Activated CD8-positive, alpha-beta memory T cell treated with anti-CD3 and anti-CD28 coated beads for 4 hours (primary cell): ENCODE results near the gene CSRP2.
A peak's percentile ranks its signal among the peaks of the same experiment; 100 is the strongest.

Experiments used
- DNase-seq, 2 donors: peaks; one replicate each; pipeline ENCODE4 v3.0.0-alpha.2; 2020; ENCODE audit warnings: low read depth in 2 of 2

Gene CSRP2

DNA sequence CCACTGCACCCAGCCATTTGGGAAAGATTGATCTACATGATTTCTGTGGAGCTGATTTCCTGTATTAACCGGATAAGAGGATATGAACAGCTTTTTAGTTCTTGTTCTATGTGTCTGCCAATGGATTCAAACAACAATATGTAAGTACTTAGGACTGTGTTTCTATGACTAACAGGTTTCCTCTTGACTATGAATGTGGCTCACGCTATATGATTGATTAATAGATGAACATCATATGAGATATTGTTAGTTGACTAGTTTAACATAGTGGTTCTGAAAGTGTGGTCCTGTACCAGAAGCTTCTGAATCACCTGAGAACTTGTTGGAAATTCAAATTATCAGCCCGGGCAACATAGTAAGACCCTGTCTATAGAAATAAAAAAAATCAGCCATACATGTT lies 12.8 kb upstream of the CSRP2 start:
- no peak for DNase-seq

DNA sequence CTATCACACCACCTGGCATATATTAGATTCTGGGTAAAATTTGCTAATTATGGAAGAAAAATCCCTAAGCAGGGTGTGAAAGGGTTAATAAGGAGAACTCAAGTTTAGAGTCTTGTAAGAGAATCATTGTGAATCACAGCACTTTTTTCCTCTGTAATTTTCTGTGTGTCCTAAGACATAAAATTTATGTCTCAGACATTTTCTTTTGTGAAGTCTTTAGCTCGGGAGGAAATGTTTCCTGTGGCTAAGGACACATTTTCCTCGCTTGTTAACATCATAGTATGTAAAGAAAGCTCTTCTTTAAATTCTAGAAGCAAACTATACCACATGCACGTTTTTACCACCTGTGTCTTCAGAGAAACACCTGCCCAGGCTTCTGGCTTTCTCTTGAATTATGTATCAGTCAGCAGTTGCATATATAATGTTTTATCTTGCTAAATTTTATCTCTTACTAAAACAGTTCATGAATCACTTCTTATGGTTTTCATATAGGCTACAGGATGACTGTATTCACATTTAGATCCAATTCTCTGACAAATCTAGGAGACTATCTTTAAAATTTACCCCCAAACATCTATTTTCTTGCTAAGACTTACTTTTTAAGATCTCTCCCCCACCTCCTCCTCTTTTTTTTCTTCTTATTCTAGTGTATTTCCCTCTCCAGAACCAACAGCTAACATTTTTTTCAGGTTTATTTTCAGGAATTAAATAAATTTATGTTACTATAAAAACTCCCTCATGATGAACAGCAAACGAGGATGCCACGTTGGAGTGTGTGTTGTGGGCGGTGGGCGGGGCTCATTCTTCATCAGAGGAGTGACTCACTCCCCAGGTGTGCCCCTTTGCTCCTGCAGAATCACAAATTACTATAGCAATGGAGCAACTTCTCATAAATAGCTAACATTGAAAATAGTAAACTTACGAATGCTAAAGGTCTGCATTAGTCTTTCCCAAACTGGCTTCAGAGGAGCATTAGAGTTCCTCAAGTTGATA lies 11.6 kb upstream of the CSRP2 start:
- DNase-seq = peak; percentile 25 to 34

DNA sequence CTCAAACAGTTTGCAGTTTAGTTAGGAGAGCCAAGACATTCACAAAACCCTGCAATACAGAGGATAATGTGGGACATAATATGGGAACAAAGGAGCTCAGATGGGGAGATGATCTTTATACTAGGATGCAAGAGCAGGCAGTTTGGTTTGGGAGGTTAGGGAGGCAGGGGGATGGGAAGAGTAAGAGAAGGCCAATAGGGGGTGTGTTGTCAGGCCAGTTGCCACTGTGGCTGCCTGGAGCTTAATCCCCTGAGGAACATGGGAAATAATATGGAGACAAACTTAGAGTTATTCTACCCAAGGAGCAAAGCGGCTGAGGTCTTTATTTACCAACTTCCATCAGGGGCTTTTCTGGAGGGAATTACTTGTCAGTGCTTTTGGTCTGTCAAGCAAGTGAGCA lies 10.0 kb upstream of the CSRP2 start:
- no peak for DNase-seq

DNA sequence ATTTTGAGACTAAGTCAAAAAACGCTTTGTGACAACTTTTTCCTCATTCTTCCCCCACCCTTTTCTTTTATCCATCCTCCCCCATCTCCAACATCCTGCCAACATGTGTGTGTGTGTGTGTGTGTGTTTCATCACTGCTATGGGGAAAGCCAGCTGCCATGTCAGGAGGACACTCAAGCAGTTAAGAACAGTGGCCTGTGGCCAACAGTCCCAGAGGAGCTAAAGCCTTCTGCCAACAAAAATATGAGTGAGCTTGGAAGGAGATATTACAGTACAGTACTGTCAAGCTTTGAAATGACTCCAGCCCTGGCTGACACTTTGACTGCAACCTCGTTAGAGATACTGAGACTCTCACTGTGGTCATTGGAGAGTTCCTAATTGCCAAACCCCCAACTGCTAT lies 5.0 kb upstream of the CSRP2 start:
- DNase-seq = no peak

DNA sequence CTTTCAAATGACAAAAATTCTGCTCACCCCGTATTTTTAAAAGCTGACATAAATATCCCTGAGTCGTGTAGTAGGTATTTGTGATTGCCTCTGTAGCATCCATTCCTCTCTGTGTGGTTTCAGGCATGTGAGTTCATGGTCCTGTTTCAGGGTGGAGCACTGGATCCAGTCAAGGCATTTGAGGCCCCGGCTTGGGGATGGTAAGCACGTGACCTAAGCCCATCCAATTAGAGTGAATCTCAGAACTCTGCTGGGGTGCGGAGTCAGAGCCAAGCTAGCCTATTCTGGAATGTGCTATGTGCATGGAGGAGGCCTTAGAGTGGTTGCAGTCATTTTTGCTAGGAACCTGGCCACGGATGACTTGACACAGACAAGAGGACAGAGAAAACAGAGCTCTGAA lies 4.3 kb upstream of the CSRP2 start:
- no peak for DNase-seq

DNA sequence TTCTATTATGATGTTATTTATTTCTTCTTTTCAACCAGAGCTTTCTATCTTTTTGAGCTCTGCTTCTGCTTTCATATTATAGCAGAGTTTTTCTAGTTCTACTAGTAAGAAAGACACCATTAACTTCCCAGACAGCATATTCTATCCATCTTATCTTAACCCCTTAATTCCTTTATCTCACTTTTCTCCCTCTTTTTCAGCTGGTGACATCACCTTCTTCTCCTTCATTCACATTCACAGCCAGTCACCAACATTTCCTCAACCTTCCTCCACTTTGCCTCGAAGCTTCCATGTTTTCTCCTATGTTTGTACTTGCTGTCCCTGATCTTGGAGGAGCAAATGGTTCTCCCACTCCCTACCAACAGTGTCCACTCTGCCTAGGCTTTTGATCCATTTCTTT lies 3.5 kb upstream of the CSRP2 start:
- DNase-seq = no peak

DNA sequence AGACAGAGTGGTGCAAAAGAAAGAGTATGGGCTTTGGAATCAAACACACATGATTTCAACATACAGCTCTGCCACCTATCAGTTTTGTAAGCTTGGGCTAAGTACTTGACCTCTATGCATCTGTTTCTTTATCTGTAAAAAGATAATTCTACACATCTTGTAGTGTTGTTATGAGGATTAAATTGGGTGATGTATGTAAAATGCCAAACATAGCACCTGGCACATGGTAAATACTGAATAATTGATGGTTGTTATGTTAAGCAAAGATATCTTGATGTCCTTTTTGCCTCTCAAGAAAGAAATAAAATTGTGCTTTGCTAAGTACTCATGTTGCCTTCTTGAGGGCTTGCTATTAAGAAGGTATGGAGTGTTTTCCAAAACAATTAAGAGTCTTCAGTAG lies 2.3 kb upstream of the CSRP2 start:
- DNase-seq = no peak

DNA sequence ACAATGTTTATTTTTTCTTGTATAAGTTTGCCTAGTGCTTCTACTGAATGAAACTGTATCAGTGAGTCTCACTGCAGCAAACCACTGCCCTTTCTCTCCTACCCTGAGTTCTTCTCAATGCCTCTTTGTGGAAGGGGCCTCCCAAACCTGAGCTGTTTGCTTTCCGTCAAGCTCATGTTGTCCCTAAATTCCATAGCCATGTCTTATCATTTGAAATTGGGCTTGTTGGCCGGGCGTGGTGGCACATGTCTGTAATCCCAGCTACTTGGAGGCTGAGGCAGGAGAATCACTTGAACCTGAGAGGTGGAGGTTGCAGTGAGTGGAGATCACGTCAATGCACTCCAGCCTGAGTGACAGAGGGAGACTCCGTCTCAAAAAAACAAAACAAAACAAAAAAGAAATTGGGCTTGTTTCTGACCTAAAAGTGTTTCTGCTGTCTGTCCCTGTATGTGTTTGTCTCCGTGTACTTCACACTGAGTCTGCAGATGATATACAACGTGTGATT lies 1.8 kb upstream of the CSRP2 start:
- DNase-seq = no peak

DNA sequence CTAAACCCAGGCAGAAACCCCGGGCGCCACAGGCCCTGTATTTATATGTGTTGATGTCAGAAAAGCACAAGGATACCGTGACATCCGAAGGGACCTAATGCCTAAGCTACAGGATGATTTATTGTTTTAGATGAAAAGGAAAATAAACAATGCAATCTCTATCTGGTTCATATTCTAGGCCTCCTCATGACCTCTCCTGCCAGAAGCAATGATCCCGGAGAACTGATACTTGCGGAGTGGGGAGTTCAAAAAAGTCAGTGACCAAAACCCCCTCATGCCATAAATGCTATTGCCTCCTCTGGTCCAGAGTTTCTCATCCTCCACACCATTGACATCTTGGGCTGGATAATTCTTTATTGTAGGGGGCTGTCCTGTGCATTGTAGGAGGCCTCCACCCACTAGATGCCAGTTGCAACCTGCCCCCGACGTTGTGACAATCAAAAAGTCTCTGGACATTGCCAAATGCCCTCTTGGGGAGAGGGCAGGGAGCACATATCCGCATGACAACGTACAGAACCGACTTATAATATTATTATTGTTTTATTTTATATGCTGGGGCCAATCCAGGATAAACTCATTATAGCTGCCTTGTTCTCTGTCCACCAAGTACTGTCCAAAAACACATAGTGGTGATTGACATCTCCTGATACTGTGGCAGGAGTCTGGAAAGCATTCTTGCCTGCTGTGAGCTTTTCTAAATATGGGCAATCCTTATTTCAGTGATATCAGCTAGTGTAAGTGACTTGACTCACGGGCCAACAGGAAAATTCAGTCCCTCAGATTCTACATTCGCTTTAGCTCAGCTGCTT lies 1.1 kb upstream of the CSRP2 start:
- no peak for DNase-seq

DNA sequence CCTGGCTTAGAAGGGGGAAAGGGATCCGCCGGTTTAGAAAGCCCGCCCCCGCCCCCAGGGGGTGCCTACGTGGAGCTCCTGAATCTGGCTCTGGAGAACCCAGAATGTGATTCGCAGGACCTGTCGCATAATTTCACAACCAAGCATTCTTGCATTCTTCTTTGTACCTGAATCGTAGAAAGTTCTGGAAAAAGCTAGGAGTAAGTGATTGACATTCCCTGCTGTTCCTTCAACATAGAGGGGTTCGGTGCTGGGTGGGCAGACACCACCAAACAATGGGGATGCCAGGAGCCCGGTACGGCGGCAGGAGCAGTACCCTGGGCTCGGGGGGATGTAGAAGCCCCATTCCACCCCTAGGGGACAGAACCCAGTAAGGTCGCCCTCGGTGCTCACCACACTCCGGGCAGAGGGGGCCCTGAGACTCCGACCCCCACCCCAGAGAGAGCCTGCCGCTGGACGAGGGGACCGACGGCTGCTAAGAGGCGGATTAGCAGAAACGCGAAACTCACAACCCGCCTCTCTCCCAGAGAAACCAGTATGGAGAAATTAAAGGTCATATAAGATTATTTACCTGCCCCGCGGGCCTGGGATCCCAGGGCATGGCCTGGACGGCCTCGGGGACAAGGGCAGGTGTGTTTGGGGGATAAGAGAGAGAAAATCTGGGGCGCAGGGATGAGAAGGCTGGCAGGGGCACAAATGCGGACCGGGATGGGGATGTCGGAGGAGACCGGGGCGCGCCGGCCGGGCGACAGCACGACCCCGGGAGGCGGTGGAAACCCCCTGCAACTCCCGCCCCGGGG lies 520 bp downstream of the CSRP2 start:
- DNase-seq = no peak

DNA sequence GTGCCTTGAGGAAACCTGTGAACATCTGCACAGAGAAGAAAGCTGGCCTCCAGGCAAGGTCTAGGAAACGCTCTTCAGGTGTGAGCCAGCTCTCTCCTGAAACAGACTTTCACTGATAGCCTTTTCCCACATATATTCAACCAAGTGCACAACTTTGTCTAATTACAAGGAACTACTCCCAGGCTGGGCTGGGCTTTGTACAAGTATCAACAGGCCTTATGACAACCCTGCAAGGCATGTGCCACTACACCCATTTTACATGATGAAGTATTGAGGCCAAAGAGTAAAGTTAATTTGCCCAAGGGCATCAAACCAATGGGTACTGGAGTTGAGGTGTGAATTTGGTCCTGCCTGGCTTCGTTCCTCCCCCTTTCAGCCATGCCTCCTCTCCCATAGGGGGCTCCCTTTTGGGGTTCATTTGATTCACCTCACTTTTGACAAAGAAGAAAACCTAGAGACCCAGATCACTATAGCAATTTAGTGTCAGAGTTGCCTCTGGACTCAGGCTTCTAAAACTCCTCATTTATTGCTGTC lies 2.1 kb downstream of the CSRP2 start:
- DNase-seq = no peak

DNA sequence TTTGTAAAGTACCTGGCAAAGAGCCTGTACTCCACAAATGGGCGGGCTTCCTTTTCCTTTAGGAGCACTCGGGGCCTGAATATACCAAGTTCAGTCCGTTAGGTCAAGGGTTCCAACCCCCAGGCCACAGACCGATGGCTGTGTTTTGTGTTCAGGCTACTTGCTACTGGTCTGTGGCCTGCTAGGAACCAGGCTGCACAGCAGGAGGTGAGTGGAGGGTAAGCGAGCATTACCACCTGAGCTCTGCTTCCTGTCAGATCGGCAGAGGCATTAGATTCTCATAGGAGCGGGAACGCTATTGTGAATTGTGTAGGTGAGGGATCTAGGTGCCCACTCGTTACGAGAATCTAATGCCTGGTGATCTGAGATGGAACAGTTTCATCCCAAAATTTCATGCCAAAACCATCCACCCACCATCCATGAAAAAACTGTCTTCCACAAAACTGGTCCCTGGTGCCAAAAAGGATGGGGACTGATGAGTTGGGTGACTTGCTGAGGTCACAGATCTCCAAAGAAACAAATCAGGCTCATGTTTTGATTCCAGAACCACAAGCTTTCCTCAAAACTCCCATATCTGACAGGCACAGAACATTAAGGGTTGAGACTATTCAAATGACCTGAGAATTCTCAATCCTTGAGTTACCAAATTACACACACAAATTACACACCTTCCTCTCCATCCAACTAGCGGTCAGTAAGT lies 4.2 kb downstream of the CSRP2 start:
- no peak for DNase-seq

DNA sequence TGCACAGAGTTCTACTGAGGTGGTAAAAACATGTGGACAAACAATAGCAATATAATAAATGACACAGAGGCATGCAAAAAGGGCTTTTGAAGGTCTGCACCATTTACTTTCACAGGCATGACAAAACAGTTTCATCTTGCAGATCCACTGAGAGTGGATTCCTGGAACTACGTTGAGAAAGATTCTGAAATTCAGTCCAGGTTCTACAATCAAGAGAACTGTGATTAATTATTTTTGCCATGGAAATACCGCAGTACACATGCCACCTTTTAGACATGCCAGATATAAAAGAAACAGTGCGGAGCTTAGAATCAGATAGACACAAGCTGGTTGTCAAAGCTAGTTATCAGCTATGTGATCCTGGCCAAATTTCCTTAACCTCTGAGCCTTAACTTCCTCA lies 4.8 kb downstream of the CSRP2 start:
- no peak for DNase-seq

DNA sequence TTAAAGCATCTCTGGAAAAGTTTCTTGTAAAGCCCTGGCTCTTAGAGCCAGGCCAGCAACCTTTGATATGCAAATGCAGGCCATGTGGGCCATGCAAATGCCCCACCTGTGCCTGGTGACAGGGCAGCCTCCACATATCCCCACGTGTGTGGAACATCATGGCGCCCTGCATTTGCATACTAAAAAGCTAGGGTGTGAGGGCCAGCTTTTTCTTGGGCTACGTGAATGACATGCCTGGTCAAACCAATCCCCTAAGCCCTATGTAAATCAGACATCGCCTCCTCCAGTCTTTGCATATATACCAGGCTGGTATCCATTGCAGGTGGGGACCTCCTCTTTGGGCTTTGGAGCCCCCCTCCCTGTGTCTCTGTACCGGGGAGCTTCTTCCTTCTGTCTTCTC lies 6.4 kb downstream of the CSRP2 start:
- DNase-seq = no peak

DNA sequence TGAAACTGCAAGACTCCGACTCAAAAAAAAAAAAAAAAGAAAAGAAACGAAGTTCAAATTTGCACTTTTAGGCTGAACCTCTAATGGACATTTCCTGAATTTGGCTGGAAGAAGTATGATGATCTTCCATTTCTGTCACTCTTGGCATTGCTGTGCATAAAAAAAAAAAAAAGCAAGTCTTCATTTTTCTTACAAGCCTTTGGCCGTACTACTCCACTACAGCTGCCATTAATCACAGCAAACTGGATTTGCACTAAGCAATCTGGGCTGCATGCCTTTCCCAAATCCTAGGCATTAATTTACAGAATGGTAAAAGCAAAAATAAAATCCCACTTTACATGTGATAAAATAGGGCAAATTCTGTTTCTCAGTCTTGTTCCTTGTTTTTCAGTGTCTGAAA lies 7.1 kb downstream of the CSRP2 start:
- no peak for DNase-seq

DNA sequence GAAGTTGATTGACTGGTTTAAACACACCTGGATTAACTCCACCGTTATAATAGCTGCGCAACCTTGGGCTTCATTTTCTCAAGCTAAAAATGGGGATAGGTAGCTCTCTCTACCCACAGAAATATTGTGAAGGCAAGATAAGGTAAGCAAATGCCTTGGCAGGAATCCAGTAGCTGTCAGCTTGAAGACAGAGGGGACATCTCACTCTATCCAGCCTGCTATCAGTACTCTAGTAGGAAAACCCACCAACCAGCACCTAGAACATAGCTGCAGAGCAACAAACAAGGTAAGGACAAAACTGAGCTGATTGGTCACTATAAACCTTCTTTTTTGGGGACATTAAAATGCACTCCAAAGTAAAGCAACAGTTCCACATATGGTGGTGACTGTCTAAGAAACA lies 7.7 kb downstream of the CSRP2 start:
- DNase-seq = no peak

DNA sequence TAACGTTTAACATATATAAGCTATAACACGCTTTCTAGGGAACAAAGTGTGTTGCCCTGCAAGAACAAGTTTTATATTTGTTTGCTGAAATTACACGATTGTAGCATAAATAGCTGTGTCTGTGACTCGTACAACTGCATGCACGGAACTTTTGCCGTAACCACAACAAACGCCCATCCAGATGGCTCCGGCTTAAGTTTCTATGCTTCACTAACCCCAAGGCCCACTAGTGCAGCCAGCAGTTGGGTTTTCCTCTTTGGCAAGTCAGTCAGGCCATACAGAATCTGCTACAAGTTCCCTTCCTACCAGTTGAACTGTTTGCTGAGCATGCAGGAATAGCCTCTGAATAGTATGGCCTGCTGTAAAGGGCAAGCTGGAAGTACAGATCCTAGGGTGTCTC lies 12.1 kb downstream of the CSRP2 start:
- no peak for DNase-seq

DNA sequence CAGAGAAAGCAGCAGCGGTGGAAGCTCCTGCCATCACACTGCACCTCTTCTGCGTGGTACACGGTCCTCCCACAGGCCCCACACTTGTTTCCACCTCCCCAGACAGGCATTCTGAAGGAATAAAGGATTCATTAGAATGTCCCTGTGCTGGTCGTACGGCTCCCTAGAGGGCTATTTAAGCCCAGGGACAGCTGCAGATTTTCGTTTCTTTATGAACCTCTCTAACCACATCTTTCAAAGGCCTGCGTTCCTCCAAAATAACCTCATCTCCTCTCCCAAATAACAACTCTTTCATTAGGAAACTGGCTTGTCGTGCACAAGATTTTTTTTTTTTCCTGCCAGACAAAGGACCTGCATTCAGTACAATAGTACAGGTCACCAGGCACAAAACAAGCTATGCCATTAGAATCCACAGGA lies 12.7 kb downstream of the CSRP2 start:
- no peak for DNase-seq

DNA sequence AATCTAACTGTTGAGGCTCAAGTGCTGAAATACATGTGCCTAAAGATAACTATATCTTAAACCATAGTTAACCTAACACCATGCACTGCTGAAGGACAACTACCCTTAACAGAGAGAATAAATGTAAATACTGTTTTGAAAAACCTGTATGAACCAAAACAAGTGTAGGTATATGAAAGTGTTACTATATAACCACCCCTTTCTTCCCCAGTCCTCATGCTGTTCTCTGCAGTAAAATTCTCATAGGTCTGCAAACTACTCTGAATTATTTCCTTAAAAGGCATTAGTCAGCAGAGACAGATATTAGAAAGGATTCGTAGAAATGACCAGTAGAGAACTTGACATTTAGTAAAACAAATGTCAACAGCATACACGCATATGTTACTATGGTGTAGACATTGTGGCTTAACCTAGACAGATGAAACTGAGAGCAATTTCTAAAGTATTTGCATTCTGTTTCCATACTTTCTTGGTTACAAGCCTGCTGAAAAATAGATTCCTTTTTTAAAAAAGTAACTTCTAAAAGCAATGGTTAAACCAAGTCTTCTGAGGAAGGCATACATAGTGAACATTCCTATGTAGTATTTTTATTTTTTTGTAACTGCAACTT lies 13.9 kb downstream of the CSRP2 start:
- no peak for DNase-seq

DNA sequence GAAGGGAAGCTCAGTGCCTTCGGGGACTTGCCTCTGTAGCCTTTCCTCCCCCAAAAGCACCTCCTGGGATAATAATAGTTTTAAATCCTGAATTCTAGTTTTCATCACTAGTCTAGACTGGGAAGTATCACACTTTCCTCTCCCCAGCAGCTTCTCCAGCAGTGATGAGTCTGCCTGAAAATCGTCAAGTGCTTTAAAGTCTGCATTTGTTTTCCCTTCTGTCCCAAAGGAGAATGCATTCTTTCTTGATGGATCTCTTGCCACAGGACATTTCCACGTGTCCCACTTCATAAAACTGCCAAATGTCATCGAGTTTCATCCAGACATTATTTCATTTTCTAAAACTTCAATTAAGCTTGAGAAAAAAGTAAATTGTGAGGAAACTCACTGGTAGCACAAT lies 15.0 kb downstream of the CSRP2 start:
- no peak for DNase-seq
